Cardiac muscle cell (in vitro differentiated cells and primary cell): ENCODE measurements around the gene LARP1. TPM values are rescaled to one million over a fixed set of nuclear protein-coding genes. Genes with fewer than 3 reads are reported as not detected.
"Not testable (repeated sequence)": the region's sequence is repeated elsewhere in the genome, so short reads cannot be mapped to it uniquely, and the experiment has no call there.

ENCODE experiments used
- DNase-seq, 2 donors: peaks; one replicate each; pipeline versions ENCODE4 v3.0.0 to v3.0.0-alpha.2; 2010 to 2017; ENCODE audit warnings: low read depth in 1 of 2, low spot score in 1 of 2
- H3K27ac ChIP-seq: fragments of 200-600 bp; sonication (generic); 2 replicates; pipeline ENCODE4 v1.5.1; 2016
- H3K27me3 ChIP-seq: fragments of 200-600 bp; sonication (generic); 2 replicates; pipeline ENCODE4 v1.6.0; 2016; ENCODE audit warnings: control low read depth
- H3K36me3 ChIP-seq: fragments of 200-600 bp; sonication (generic); 2 replicates; pipeline ENCODE4 v1.5.1; 2016; ENCODE audit warnings: control low read depth
- H3K4me1 ChIP-seq: fragments of 200-600 bp; sonication (generic); 2 replicates; pipeline ENCODE4 v1.8.1; 2017; ENCODE audit warnings: low read depth, mild to moderate bottlenecking, mixed run types
- H3K4me3 ChIP-seq: fragments of 200-600 bp; sonication (generic); 2 replicates; pipeline ENCODE4 v1.5.1; 2016; ENCODE audit warnings: mild to moderate bottlenecking
- H3K9me3 ChIP-seq: fragments of 200-600 bp; sonication (generic); 2 replicates; pipeline ENCODE4 v1.5.1; 2017; ENCODE audit warnings: low read depth, mild to moderate bottlenecking, control low read depth
- CTCF ChIP-seq: IDR thresholded peaks from 2 replicates; pipeline ENCODE4 v1.5.1; 2012; ENCODE audit warnings: low read depth, mild to moderate bottlenecking, low read length
- polyA plus RNA-seq: library from polyadenylated mRNA; unstranded; fragments of >200 nt; fragmentation: Nextera tagmentation; extraction: Ambion mirVana; gene quantifications from 2 replicates; pipeline ENCODE4 v1.2.1, GENCODE V29; 2016
- total RNA-seq: library from RNA; depleted of rRNA; stranded (reverse); fragments of >200 nt; gene quantifications from 2 replicates; pipeline ENCODE4 v1.2.3, GENCODE V29; 2016

LARP1 gene
- total and polyA plus RNA-seq, 2 experiments from 2014 or later: 40.7 to 97.8 TPM

DNA sequence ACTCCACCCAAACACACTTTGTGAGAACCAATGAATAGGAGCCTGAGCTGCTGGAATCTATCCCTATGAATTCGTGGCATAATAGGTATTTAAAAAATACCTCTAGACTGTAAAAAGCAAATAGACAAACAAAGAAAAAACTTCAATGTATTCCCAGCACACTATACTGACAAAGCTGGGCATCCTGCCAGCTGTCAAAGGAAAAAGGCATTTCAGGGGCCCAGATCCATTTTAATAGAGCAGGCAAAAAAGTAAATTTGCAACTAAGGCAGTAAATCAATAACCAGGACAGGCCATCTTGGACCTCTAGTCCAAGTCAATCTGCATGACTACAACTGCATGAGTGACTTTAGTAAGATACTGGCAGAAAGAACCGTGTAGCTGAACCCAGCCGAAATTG is 25.6 kb upstream of the LARP1 start:
- H3K4me3 ChIP-seq: no peak overlapping the region
- no peaks in the 10 kb centered on the region for H3K4me1 ChIP-seq
- no peak for DNase-seq
- H3K27ac ChIP-seq: no peak overlapping the region
- no peak for TF ChIP-seq CTCF
- no peaks in the 10 kb centered on the region for H3K27me3 ChIP-seq
- H3K36me3 ChIP-seq: no peaks in the 10 kb centered on the region
- no peaks in the 10 kb centered on the region for H3K9me3 ChIP-seq

DNA sequence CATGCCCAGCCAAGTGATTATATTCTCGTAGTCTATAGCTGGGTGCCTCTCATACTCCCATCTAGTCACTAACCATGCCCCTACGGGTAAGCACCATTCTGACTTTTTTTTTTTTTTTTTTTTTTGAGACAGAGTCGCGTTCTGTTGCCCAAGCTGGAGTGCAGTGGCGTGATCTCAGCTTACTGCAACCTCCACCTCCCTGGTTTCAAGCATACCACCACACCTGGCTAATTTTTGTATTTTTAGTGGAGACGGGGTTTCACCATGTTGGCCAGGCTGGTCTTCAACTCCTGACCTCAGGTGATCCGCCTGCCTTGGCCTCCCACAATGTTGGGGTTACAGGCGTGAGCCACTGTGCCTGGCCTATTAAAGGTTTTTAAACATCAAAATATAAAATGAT is 24.4 kb upstream of the LARP1 start:
- H3K27ac ChIP-seq: not testable (repeated sequence)

DNA sequence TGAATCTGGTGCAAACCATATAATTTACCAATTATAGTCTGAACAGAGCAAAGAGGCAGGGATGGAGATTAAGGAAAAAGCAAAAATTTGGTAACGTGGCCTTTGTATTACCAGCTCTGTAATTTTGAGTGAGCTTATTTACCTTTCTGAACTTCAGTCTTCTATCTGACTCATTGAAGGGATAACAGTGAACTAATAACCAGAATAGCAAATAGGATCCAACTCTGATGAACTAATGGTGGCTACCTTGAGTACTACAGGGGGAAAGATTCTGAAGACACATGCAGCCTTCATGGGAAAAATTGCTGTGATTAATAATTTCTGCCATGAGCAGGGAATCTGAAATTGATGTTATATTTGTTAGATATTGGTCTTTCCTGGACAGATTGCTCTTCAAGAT is 23.0 kb upstream of the LARP1 start:
- Histone ChIP-seq H3K9me3 (no peaks in the 10 kb centered on the region), H3K4me3 (no peak overlapping the region), H3K36me3 (no peaks in the 10 kb centered on the region), H3K4me1 (no peaks in the 10 kb centered on the region), H3K27ac (no peak overlapping the region), H3K27me3 (no peaks in the 10 kb centered on the region)
- TF ChIP-seq CTCF: no peak
- no peak for DNase-seq

More for the DNA sequence above, 24.4 kb upstream of the LARP1 start:
- not testable (repeated sequence) for H3K9me3 ChIP-seq, H3K36me3 ChIP-seq, H3K4me1 ChIP-seq, H3K4me3 ChIP-seq, H3K27me3 ChIP-seq, DNase-seq

GRCh38 chr5:154734370-154735248 is 20.6 kb upstream of the LARP1 start:
- Histone ChIP-seq H3K27me3 (no peaks in the 10 kb centered on the region), H3K4me3 (no peak overlapping the region), H3K9me3 (no peaks in the 10 kb centered on the region), H3K4me1 (no peaks in the 10 kb centered on the region), H3K27ac (no peak overlapping the region), H3K36me3 (no peaks in the 10 kb centered on the region)
- no peak for DNase-seq
- TF ChIP-seq CTCF: no peak

- not testable (repeated sequence) for H3K27me3 ChIP-seq, H3K9me3 ChIP-seq, H3K27ac ChIP-seq, H3K4me3 ChIP-seq, H3K4me1 ChIP-seq, DNase-seq, H3K36me3 ChIP-seq
These were observed 19.8 kb upstream of the LARP1 start for GRCh38 chr5:154735362-154735761.

DNA sequence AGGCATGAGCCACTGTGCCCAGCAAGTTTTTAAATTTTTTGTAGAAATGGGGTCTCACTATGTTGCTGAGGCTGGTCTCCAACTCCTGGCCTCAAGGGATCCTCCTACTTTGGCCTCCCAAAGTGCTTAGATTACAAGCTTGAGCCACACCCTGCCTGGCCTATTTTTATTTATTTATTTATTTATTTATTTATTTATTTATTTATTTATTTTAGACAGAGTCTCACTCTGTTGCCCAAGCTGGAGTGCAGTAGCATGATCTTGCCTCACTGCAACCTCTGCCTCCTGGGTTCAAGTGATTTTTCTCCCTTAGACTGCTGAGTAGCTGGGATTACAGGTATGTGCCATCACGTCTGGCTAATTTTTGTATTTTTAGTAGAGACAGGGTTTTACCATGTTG is 18.8 kb upstream of the LARP1 start:
- not testable (repeated sequence) for H3K27ac ChIP-seq, H3K4me1 ChIP-seq, DNase-seq, H3K27me3 ChIP-seq, H3K9me3 ChIP-seq, H3K4me3 ChIP-seq, H3K36me3 ChIP-seq

GRCh38 chr5:154737667-154738320 is 17.4 kb upstream of the LARP1 start:
- Histone ChIP-seq H3K4me1 (no peaks in the 10 kb centered on the region), H3K4me3 (no peak overlapping the region), H3K27me3 (no peaks in the 10 kb centered on the region), H3K36me3 (no peaks in the 10 kb centered on the region), H3K9me3 (no peaks in the 10 kb centered on the region), H3K27ac (no peak overlapping the region)
- TF ChIP-seq CTCF: no peak
- DNase-seq: peak in 1 of 2 donors; percentile 9
